Purkinje cell (primary cell): ENCODE results near the gene UNG. TPM values are rescaled to one million over a fixed set of nuclear protein-coding genes. Genes with fewer than 3 reads are reported as not detected.

Experiments
- polyA plus RNA-seq: library from polyadenylated mRNA; unstranded; fragments of >200 nt; fragmentation: Nextera tagmentation; gene quantifications from 2 replicates; pipeline ENCODE4 v1.2.1, GENCODE V29; 2014

Gene UNG
- polyA plus RNA-seq, result 4.8 and 5.2 TPM in 2 replicates

DNA sequence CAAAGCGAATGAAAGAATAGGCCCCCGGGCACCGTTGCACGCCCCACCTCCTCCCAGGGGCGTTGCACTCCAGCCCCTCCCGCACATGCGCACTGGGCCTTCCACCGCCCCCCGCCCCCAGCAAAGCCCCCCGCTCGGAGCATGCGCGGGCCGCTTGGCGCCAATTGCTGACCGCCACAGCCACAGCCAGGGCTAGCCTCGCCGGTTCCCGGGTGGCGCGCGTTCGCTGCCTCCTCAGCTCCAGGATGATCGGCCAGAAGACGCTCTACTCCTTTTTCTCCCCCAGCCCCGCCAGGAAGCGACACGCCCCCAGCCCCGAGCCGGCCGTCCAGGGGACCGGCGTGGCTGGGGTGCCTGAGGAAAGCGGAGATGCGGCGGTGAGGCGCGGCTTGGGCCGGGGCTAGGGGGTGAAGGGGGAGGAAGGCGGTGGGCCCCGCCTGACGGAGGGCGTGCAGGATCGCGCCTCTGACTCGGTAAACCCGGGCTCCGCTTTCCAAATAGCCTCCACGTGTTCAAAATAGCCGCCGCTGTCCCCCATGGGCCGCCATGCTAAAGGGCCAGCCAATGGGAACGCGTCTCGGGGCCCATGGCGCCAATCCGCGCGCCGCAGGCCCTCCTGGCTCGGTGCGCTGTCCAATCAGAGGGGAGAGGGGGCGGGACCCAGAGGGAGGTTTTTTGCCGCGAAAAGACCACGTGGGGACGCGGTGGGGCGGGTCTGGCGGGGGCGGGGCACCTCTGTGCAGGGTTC, at the start of gene UNG:
UNG (plus strand) TSS at position 163 of the 748 bp plus-strand sequence; CDS start at position 246, 83 bp downstream.

GRCh38 chr12:109052414-109053323, 44.7 kb upstream of the UNG start, which contains the start of gene USP30:
Gene USP30, plus strand, starts transcription at chr12:109052576. Its CDS starts 103 bp downstream, at chr12:109052679.

DNA sequence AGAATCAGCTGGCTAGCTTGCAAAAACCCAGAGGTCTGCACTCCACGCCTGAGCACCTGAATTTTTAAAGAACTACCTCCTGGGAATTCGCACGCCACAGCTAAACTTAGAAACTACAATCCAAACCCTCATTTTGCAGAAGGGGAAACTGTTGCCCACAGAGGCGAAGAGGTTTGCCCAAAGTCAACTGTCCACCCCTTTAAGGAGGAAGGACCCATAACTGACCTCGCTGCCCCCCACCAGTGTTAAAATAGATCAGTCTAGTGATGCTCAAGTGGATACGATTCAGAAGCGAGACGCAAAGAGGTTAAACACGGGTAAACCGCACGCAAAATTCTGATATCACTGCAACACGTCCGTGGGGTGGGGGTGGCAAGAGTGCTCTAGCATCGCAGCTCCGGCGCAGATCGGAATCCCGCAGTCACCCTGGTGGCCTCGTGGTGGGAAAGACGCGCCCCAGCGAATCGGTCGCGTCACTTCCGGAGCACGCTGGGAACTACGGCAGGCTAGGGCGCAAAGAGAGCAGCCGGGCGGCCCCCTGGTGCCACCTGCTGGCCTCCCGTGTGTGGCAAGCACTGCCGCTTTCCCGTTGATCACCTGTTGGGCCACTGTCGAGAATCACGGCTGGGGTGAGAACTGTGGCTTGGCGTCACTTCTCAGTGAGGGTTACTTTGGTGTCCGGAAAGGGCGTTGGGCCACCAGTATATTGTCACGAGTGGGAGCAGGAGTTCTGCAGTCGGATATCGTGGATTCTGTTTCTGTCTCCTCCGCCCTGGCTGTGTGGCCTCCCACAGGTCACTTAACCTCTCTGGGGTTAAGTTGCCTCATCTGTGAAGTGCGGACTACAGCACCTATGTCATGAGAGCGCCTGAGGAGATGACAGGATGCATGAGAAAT, 4.1 kb upstream of the UNG start, which contains the start of gene ALKBH2:
ALKBH2 (minus strand) TSS at position 451 of the 897 bp plus-strand sequence. CDS start 686 bp downstream, outside the sequence.

GRCh38 chr12:109115758-109116610, 18.6 kb downstream of the UNG start, which contains the start of gene ACACB:
Gene ACACB, plus strand, starts transcription at chr12:109116587. Its CDS starts 22,819 bp downstream, at chr12:109139406.

Other genes with a start within 250 kb of the UNG start
- gene SSH1, start 240.0 kb upstream of the UNG start, polyA plus RNA-seq, result 0.14 and 2.8 TPM in 2 replicates
- gene DAO, start 217.5 kb upstream of the UNG start, polyA plus RNA-seq, result 35.0 and 35.5 TPM in 2 replicates
- gene SVOP, start 76.5 kb upstream of the UNG start, polyA plus RNA-seq, result 2.7 and 6.5 TPM in 2 replicates
- gene USP30, start 45.0 kb upstream of the UNG start, polyA plus RNA-seq, result 14.0 and 14.3 TPM in 2 replicates
- gene ALKBH2, start 4.1 kb upstream of the UNG start, polyA plus RNA-seq, result 4.3 and 5.4 TPM in 2 replicates
- 0.40 and 2.9 TPM in 2 replicates for gene ACACB, start 19.0 kb downstream of the UNG start, polyA plus RNA-seq
- 0.40 TPM in 1 of 2 replicates, not detected in the other for gene FOXN4, start 211.7 kb downstream of the UNG start, polyA plus RNA-seq